ENCODE results near the gene RBM25.
A peak's percentile ranks its signal among the peaks of the same experiment; 100 is the strongest.
"Not testable (repeated sequence)": the region's sequence is repeated elsewhere in the genome, so short reads cannot be mapped to it uniquely, and the experiment has no call there.

Gene RBM25

GRCh38 chr14:73105050-73105449, 46.7 kb downstream of the RBM25 start:
- no peak for DNase-seq

- no peak for DNase-seq
These were observed 47.4 kb downstream of the RBM25 start for GRCh38 chr14:73105727-73106126.

GRCh38 chr14:73116079-73116665, 57.8 kb downstream of the RBM25 start:
- no peak for DNase-seq

GRCh38 chr14:73124180-73124894, 66.0 kb downstream of the RBM25 start:
- DNase-seq = no peak

GRCh38 chr14:73125169-73125588, 66.8 kb downstream of the RBM25 start:
- DNase-seq = no peak

GRCh38 chr14:73125746-73126145, 67.4 kb downstream of the RBM25 start:
- DNase-seq = no peak

GRCh38 chr14:73133795-73134194, 75.5 kb downstream of the RBM25 start:
- no peak for DNase-seq

GRCh38 chr14:73136085-73136386, 77.7 kb downstream of the RBM25 start:
- DNase-seq = no peak

GRCh38 chr14:73136387-73137225, 78.3 kb downstream of the RBM25 start, which contains the start of gene PSEN1:
TSS of gene PSEN1 (plus strand) at chr14:73136507. CDS start at chr14:73148020, 11,513 bp downstream.
- DNase-seq = peak; percentile 77

GRCh38 chr14:73140811-73141323, 82.5 kb downstream of the RBM25 start:
- DNase-seq = no peak

GRCh38 chr14:73142216-73142615, 83.9 kb downstream of the RBM25 start:
- no peak for DNase-seq

GRCh38 chr14:73143003-73143402, 84.7 kb downstream of the RBM25 start:
- no peak for DNase-seq

- no peak for DNase-seq
These were observed 85.3 kb downstream of the RBM25 start for GRCh38 chr14:73143617-73144016.

- no peak for DNase-seq
These were observed 87.0 kb downstream of the RBM25 start for GRCh38 chr14:73145371-73145770.

GRCh38 chr14:73146111-73146510, 87.8 kb downstream of the RBM25 start:
- no peak for DNase-seq

- no peak for DNase-seq
These were observed 91.4 kb downstream of the RBM25 start for GRCh38 chr14:73149753-73150152.

- DNase-seq = no peak
These were observed 94.9 kb downstream of the RBM25 start for GRCh38 chr14:73153272-73153671.

- DNase-seq = no peak
These were observed 103.9 kb downstream of the RBM25 start for GRCh38 chr14:73162251-73162650.

- no peak for DNase-seq
These were observed 108.1 kb downstream of the RBM25 start for GRCh38 chr14:73166399-73166798.

GRCh38 chr14:73167727-73168126, 109.4 kb downstream of the RBM25 start:
- DNase-seq = no peak

- DNase-seq = no peak
These were observed 109.9 kb downstream of the RBM25 start for GRCh38 chr14:73168274-73168673.

GRCh38 chr14:73168691-73169090, 110.4 kb downstream of the RBM25 start:
- no peak for DNase-seq

GRCh38 chr14:73169855-73170254, 111.5 kb downstream of the RBM25 start:
- DNase-seq = not testable (repeated sequence)

- DNase-seq = no peak
These were observed 112.4 kb downstream of the RBM25 start for GRCh38 chr14:73170686-73171085.
